RWPE1 (cell line): ENCODE measurements around the gene TMEM41B.
"Not testable (repeated sequence)": the region's sequence is repeated elsewhere in the genome, so short reads cannot be mapped to it uniquely, and the experiment has no call there.

Experiments used
- CTCF ChIA-PET: fragments of 350-600 bp; sonication (Branson Sonifier 250); formaldehyde crosslinking; extraction: SDS; loops from one replicate; lab custom pipeline; 2021; lab: Yijun Ruan, JAX
- POLR2A ChIA-PET: fragments of 400-600 bp; formaldehyde crosslinking; extraction: SDS; loops from one replicate; lab custom pipeline; 2020; ENCODE audit warnings: antibody characterized with exemption; ENCODE audit not compliant: low non-redundant PET; lab: Yijun Ruan, JAX
- DNase-seq: peaks from one replicate; pipeline ENCODE4 v3.0.0; 2012; ENCODE audit warnings: low spot score
- H3K27ac ChIP-seq: fragments of 450-650 bp; 2 replicates; pipeline ENCODE4 v1.5.1; 2017
- TF ChIP-seq, protein P1 (sequence below): fragments of 450-650 bp; conservative IDR thresholded peaks from 2 replicates; pipeline ENCODE4 v1.5.1; 2017; ENCODE audit warnings: low read depth, mild to moderate bottlenecking

Gene TMEM41B

DNA sequence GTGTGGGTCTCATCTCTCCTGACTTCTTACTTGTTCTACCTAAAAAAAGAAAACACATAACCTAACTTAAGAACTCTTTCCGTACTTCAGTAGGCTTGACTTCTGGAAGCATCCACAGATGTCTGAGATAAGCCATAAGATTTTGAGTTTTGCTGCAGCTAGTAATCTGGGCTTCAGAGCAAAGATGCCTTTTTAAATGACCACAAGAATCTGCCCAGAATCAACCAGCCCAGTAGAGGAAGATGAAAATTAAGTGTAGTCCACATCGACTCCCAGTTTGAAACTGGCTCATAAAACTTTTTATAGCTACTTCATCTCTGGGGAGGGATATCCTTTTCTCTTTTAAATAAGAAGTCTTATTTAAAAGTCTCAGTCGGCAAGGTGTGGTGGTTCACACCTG lies 60.0 kb downstream of the TMEM41B start:
- CTCF ChIA-PET, result no interaction called here
- H3K27ac ChIP-seq, result no peak overlapping the region
- POLR2A ChIA-PET, result no interaction called here
- no peak for DNase-seq
- TF ChIP-seq, protein P1, sequence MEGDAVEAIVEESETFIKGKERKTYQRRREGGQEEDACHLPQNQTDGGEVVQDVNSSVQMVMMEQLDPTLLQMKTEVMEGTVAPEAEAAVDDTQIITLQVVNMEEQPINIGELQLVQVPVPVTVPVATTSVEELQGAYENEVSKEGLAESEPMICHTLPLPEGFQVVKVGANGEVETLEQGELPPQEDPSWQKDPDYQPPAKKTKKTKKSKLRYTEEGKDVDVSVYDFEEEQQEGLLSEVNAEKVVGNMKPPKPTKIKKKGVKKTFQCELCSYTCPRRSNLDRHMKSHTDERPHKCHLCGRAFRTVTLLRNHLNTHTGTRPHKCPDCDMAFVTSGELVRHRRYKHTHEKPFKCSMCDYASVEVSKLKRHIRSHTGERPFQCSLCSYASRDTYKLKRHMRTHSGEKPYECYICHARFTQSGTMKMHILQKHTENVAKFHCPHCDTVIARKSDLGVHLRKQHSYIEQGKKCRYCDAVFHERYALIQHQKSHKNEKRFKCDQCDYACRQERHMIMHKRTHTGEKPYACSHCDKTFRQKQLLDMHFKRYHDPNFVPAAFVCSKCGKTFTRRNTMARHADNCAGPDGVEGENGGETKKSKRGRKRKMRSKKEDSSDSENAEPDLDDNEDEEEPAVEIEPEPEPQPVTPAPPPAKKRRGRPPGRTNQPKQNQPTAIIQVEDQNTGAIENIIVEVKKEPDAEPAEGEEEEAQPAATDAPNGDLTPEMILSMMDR, result no peak

DNA sequence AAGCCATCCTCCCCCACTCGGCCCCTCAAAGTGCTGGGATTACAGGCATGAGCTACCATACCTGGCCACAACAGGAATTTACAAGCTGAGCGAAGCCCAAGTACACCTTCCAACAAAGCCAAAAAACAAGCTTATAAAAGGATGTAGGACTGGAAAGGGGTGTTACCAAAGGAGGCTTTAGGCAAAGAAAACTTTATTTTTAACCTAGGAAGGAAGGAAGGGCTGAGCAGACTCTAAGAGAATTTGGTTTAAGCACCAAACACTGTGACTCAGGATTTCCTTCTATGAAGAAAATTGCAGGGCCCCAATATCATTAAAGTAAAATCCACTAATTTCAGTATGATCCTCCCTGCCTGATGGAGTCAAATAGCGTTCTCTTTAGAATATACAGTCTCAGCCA lies 61.3 kb downstream of the TMEM41B start:
- DNase-seq, result no peak

DNA sequence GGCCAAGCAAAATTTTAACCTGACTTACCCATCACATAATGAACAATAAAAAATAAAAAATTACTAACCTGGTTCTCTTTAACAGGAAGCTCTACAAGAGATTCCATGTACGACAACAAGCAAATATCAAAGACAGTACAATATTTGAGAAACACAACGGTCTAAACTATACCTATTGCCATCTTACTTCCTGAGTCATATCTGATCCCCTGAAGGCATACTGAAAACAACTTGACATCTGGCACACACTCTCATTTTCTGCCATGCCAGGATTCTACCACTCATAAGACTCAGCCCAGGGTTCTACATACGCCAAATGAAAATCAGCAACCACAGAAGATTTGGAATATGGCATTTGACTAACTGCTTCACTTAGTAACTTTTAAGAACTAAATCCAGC lies 63.1 kb downstream of the TMEM41B start:
- TF ChIP-seq, protein P1, result no peak
- H3K27ac ChIP-seq, result no peak overlapping the region
- DNase-seq, result peak; percentile 24
- ChIA-PET POLR2A (no interaction called here), CTCF (no interaction called here)

More for the DNA sequence above, 61.3 kb downstream of the TMEM41B start:
- ChIA-PET POLR2A (no interaction called here), CTCF (interaction anchor here (0.5 kb wide), 1 partner anchor 60 kb away, joined by 3 read pairs; no protein-coding TSS in a partner anchor)
- TF ChIP-seq, protein P1, result no peak
- no peak overlapping the region for H3K27ac ChIP-seq

DNA sequence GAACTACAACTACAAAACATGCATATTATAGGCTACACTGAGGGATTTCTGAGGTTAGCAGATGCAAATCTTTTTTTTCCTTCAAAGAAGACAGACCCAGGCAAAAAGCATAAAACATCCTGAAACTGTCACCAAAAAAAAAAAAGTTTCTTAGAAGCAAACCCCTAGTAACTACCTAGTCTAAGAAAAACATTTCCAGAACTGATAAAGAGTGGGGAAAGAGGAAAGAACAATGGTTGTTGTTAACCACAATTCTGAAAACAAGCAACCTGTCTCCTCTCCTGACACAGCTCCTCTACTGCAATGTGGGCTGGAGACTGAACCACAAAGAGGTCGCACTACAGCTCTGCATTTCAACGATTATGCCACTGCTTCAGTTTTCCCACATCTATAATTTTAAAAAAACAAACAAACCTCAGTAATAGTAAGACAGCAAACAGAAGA lies 64.2 kb downstream of the TMEM41B start:
- no peak for DNase-seq
- no peak overlapping the region for H3K27ac ChIP-seq
- ChIA-PET CTCF (interaction anchor here (0.7 kb wide), 1 partner anchor 25 kb away, joined by 4 read pairs; no protein-coding TSS in a partner anchor), POLR2A (interaction anchor here (0.5 kb wide), 1 partner anchor 199 kb away, joined by 3 read pairs; no protein-coding TSS in a partner anchor)
- TF ChIP-seq, protein P1, result no peak

DNA sequence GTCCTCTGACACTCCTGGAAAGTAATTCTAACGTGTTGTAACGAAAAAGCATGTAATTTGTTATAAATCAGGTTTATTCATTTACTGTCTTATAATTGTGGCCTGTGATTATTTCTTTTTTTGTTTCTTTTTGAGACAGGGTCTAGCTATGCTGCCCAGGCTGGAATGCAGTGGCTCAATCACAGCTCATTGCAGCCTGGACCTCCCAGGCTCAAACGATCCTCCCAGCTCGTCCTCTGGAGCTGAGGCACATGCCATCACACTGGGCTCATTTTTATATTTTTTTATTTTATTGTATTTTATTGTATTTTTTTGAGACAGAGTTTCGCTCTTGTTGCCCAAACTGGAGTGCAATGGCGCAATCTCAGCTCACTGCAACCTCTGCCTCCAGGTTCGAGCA lies 65.1 kb downstream of the TMEM41B start:
- ChIA-PET POLR2A (no interaction called here), CTCF (interaction anchor here (0.7 kb wide), 1 partner anchor 49 kb away, joined by 9 read pairs; no protein-coding TSS in a partner anchor)
- DNase-seq, result no peak
- H3K27ac ChIP-seq, result no peak overlapping the region
- TF ChIP-seq, protein P1, result no peak

DNA sequence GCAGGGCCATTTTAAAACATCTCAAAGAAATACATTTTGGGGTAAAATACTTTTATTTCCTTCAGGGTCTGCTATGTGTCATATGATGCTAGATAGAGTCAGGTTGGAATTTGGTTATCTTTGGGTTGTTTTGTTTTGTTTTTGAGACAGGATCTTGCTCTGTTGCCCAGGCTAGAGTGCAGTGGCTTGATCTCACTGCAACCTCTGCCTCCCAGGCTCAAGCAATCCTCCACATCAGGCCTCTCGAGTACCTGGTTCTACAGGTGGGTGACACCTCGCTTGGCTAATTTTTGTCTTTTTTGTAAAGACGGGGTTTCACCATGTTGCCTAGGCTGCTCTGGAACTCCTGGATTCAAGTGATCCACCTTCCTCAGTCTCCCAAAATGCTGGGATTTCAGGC lies 66.5 kb downstream of the TMEM41B start:
- no peak for DNase-seq
- TF ChIP-seq, protein P1, result no peak
- ChIA-PET CTCF (interaction anchor here (0.7 kb wide), 1 partner anchor 52 kb away, joined by 3 read pairs; no protein-coding TSS in a partner anchor), POLR2A (no interaction called here)
- H3K27ac ChIP-seq, result no peak overlapping the region

DNA sequence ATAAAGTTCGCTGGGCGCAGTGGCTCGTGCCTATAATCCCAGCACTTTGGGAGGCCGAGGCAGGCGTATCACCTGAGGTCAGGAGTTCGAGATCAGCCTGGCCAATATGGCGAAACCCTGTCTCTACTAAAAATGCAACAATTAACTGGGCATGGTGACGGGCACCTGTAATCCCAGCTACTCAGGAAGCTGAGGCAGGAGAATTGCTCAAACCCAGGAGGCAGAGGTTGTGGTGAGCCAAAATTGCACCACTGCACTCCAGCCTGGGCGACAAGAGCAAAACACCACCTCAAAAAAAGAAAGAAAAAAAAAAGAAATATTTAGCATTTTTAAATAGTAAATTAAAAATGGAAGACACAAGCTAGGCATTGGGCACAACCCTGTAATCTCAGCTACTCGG lies 78.2 kb downstream of the TMEM41B start:
- CTCF ChIA-PET, result interaction anchor here (0.6 kb wide), 2 partner anchors 123 to 639 kb away, joined by 3 to 4 read pairs; no protein-coding TSS in a partner anchor
- H3K27ac ChIP-seq, DNase-seq, POLR2A ChIA-PET: not testable (repeated sequence)
